ENCODE measurements around the gene ADAP2. TPM values are rescaled to one million over a fixed set of nuclear protein-coding genes. Genes with fewer than 3 reads are reported as not detected.

Gene ADAP2
- total RNA-seq, 1 donor from 2014 or later = 0.89 TPM

GRCh38 chr17:30956764-30957374, 35.1 kb downstream of the ADAP2 start:
- Histone ChIP-seq H3K79me2 (ENCODE audit: insufficient read depth, low read length) (no peaks in the 10 kb centered on the region), H3K36me3 (ENCODE audit: insufficient read depth, low read length) (no peaks in the 10 kb centered on the region), H3K4me3 (ENCODE audit: insufficient read depth, low read depth, low read length) (no peak overlapping the region), H3K4me1 (ENCODE audit: insufficient read depth, low read length) (no peaks in the 10 kb centered on the region), H3K9ac (ENCODE audit: low read length) (peak overlapping the region; percentile 11), H3K4me2 (ENCODE audit: low read length) (peak overlapping the region; percentile 24), H3K27me3 (ENCODE audit: insufficient read depth, low read length) (no peaks in the 10 kb centered on the region), H2AFZ (ENCODE audit: low read depth, low read length) (peak overlapping the region; percentile 78), H4K20me1 (ENCODE audit: insufficient read depth, low read length) (no peaks in the 10 kb centered on the region), H3K9me3 (ENCODE audit: insufficient read depth, low read depth, low read length) (no peaks in the 10 kb centered on the region), H3K27ac (ENCODE audit: low read depth, low read length) (no peak overlapping the region)
- no peaks in the 10 kb centered on the region for H3K9me3 Mint-ChIP-seq (ENCODE audit: unreplicated experiment)
- H3K36me3 Mint-ChIP-seq (ENCODE audit: low read depth, unreplicated experiment) = no peaks in the 10 kb centered on the region
- DNase-seq (ENCODE audit: low read depth) (no peak), FAIRE-seq (no peak)
- TF ChIP-seq EZH2 (IDR thresholded peaks at IDR 0.05; ENCODE audit: insufficient read depth, low read length) (no peak), CTCF (IDR thresholded peaks at IDR 0.05; ENCODE audit: insufficient read depth, low read depth, low read length) (no peak)
- no peaks in the 10 kb centered on the region for H3K27me3 Mint-ChIP-seq (ENCODE audit: low read depth, unreplicated experiment)
- H3K27ac Mint-ChIP-seq (ENCODE audit: unreplicated experiment) = no peak overlapping the region
- H3K4me3 Mint-ChIP-seq (ENCODE audit: unreplicated experiment) = no peak overlapping the region
- peaks cover 5% of the 10 kb centered on the region for H3K4me1 Mint-ChIP-seq (ENCODE audit: low read depth, unreplicated experiment)

DNA sequence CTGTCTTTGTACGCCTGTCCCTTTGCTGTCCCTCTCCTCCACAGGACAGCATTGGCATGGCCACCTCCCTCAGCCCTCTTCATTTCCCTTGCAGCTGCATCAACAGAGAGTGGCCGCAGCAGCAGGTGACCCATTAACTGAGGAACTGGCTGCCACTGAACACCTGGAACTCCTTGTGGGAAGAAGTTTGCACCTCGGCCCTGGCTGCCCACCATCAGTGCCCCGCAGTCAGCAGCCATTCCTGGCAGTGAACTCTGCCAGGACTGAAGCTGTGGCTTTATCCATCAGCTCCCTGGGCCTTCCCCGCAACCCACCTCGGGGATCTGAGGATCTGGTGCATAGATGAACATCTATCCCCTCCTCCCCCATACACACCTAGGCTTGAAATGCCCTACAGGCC, 36.0 kb downstream of the ADAP2 start:
- no peak overlapping the region for H3K9ac ChIP-seq (ENCODE audit: low read length)
- no peaks in the 10 kb centered on the region for H3K27me3 ChIP-seq (ENCODE audit: insufficient read depth, low read length)
- no peaks in the 10 kb centered on the region for H3K79me2 ChIP-seq (ENCODE audit: insufficient read depth, low read length)
- Mint-ChIP-seq H3K4me3 (ENCODE audit: unreplicated experiment) (no peak overlapping the region), H3K27me3 (ENCODE audit: low read depth, unreplicated experiment) (no peaks in the 10 kb centered on the region), H3K36me3 (ENCODE audit: low read depth, unreplicated experiment) (no peaks in the 10 kb centered on the region), H3K9me3 (ENCODE audit: unreplicated experiment) (no peaks in the 10 kb centered on the region), H3K27ac (ENCODE audit: unreplicated experiment) (no peak overlapping the region), H3K4me1 (ENCODE audit: low read depth, unreplicated experiment) (peaks cover 7% of the 10 kb centered on the region)
- H4K20me1 ChIP-seq (ENCODE audit: insufficient read depth, low read length) = no peaks in the 10 kb centered on the region
- no peak overlapping the region for H3K4me3 ChIP-seq (ENCODE audit: insufficient read depth, low read depth, low read length)
- no peak overlapping the region for H2AFZ ChIP-seq (ENCODE audit: low read depth, low read length)
- no peak overlapping the region for H3K4me2 ChIP-seq (ENCODE audit: low read length)
- TF ChIP-seq EZH2 (IDR thresholded peaks at IDR 0.05; ENCODE audit: insufficient read depth, low read length) (no peak), CTCF (IDR thresholded peaks at IDR 0.05; ENCODE audit: insufficient read depth, low read depth, low read length) (no peak)
- H3K27ac ChIP-seq (ENCODE audit: low read depth, low read length) = no peak overlapping the region
- FAIRE-seq (no peak), DNase-seq (ENCODE audit: low read depth) (no peak)
- no peaks in the 10 kb centered on the region for H3K4me1 ChIP-seq (ENCODE audit: insufficient read depth, low read length)
- H3K9me3 ChIP-seq (ENCODE audit: insufficient read depth, low read depth, low read length) = no peaks in the 10 kb centered on the region
- H3K36me3 ChIP-seq (ENCODE audit: insufficient read depth, low read length) = no peaks in the 10 kb centered on the region

DNA sequence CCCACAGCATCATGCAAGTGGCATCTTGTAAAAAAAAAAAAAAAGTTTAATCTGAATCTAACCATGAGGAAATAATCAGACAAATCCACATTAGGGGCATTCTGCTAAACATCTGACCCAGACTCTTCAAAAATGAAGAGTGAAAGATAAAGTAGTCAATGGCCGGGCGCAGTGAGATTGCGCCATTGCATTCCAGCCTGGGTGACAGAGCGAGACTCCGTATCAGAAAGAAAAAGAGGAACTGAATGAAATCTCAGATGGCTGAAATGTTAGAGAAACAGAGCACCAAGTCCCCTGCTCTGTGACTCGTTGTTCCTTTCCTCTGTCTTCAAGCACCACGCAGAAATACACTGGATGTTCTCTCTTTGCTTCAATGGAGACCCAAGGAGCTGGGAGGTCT, 36.4 kb downstream of the ADAP2 start:
- Histone ChIP-seq H3K9ac (ENCODE audit: low read length) (no peak overlapping the region), H3K36me3 (ENCODE audit: insufficient read depth, low read length) (no peaks in the 10 kb centered on the region), H4K20me1 (ENCODE audit: insufficient read depth, low read length) (no peaks in the 10 kb centered on the region), H3K27ac (ENCODE audit: low read depth, low read length) (no peak overlapping the region), H2AFZ (ENCODE audit: low read depth, low read length) (no peak overlapping the region), H3K27me3 (ENCODE audit: insufficient read depth, low read length) (no peaks in the 10 kb centered on the region), H3K4me2 (ENCODE audit: low read length) (no peak overlapping the region), H3K4me3 (ENCODE audit: insufficient read depth, low read depth, low read length) (no peak overlapping the region), H3K79me2 (ENCODE audit: insufficient read depth, low read length) (no peaks in the 10 kb centered on the region), H3K4me1 (ENCODE audit: insufficient read depth, low read length) (no peaks in the 10 kb centered on the region), H3K9me3 (ENCODE audit: insufficient read depth, low read depth, low read length) (no peaks in the 10 kb centered on the region)
- no peak for TF ChIP-seq CTCF (IDR thresholded peaks at IDR 0.05; ENCODE audit: insufficient read depth, low read depth, low read length)
- Mint-ChIP-seq H3K27me3 (ENCODE audit: low read depth, unreplicated experiment) (no peaks in the 10 kb centered on the region), H3K27ac (ENCODE audit: unreplicated experiment) (no peak overlapping the region), H3K9me3 (ENCODE audit: unreplicated experiment) (no peaks in the 10 kb centered on the region), H3K36me3 (ENCODE audit: low read depth, unreplicated experiment) (no peaks in the 10 kb centered on the region), H3K4me3 (ENCODE audit: unreplicated experiment) (no peak overlapping the region), H3K4me1 (ENCODE audit: low read depth, unreplicated experiment) (peaks cover 7% of the 10 kb centered on the region)
- no peak for DNase-seq (ENCODE audit: low read depth)
- FAIRE-seq = no peak

Measured in astrocyte (in vitro differentiated cells and primary cell).